Urinary bladder (tissue), 4 donors: ENCODE results near the gene TBC1D10A. TPM values are rescaled to one million over a fixed set of nuclear protein-coding genes. Genes with fewer than 3 reads are reported as not detected.

Experiments
- DNase-seq: peaks from one replicate; pipeline ENCODE4 v3.0.0-alpha.2; 2015; ENCODE audit errors: extremely low spot score
- H3K27ac ChIP-seq: one replicate; pipeline ENCODE4 v1.5.1; 2013; ENCODE audit warnings: low read depth, mild to moderate bottlenecking, moderate library complexity
- H3K36me3 ChIP-seq: one replicate; pipeline ENCODE4 v1.6.1; 2013; ENCODE audit warnings: mild to moderate bottlenecking, moderate library complexity; ENCODE audit not compliant: insufficient read depth
- H3K4me1 ChIP-seq: one replicate; pipeline ENCODE4 v1.6.1; 2013; ENCODE audit warnings: mild to moderate bottlenecking, moderate library complexity; ENCODE audit not compliant: insufficient read depth
- H3K4me3 ChIP-seq: one replicate; pipeline ENCODE4 v1.5.1; 2013; ENCODE audit warnings: low read depth, low read length
- WGBS: extraction: QIAGEN DNeasy Blood & Tissue Kit; methylation state at CpG from one replicate; pipeline ENCODE4 v1.1.7; 2013; 5-methylcytosine and 5-hydroxymethylcytosine counted together
- polyA plus RNA-seq: library from polyadenylated mRNA; stranded (reverse); fragments of 200-250 nt; gene quantifications from one replicate; pipeline ENCODE4 v1.2.3, GENCODE V29; 2013
- total RNA-seq: library from RNA; depleted of rRNA; stranded (reverse); fragments of >200 nt; gene quantifications from one replicate; pipeline ENCODE4 v1.2.3, GENCODE V29; 2014
- donor health status: healthy with polysubstance abuse.
- donor health status: healthy.

The TBC1D10A gene
- total and polyA plus RNA-seq, 2 donors: 8.4 to 31.7 TPM

- 86% methylated on average over 8 of the region's 8 CpGs for WGBS
- no peak for DNase-seq
- no peaks in the 10 kb centered on the region for H3K4me1 ChIP-seq
- no peaks in the 10 kb centered on the region for H3K36me3 ChIP-seq
- no peak overlapping the region for H3K27ac ChIP-seq
- no peak overlapping the region for H3K4me3 ChIP-seq
These were observed 65.6 kb downstream of the TBC1D10A start for GRCh38 chr22:30261134-30261533.

GRCh38 chr22:30260682-30261081 lies 66.1 kb downstream of the TBC1D10A start:
- no peaks in the 10 kb centered on the region for H3K36me3 ChIP-seq
- WGBS: 86% methylated on average over 8 of the region's 8 CpGs
- no peaks in the 10 kb centered on the region for H3K4me1 ChIP-seq
- no peak overlapping the region for H3K4me3 ChIP-seq
- no peak overlapping the region for H3K27ac ChIP-seq
- DNase-seq: no peak

- no peak overlapping the region for H3K27ac ChIP-seq
- 91% methylated on average over 11 of the region's 11 CpGs for WGBS
- DNase-seq: no peak
- no peaks in the 10 kb centered on the region for H3K4me1 ChIP-seq
- no peaks in the 10 kb centered on the region for H3K36me3 ChIP-seq
- no peak overlapping the region for H3K4me3 ChIP-seq
These were observed 66.5 kb downstream of the TBC1D10A start for GRCh38 chr22:30260276-30260675.

- DNase-seq: no peak
- H3K4me1 ChIP-seq: no peaks in the 10 kb centered on the region
- no peak overlapping the region for H3K27ac ChIP-seq
- no peaks in the 10 kb centered on the region for H3K36me3 ChIP-seq
- H3K4me3 ChIP-seq: no peak overlapping the region
- 65% methylated on average over 6 of the region's 6 CpGs for WGBS
These were observed 72.4 kb downstream of the TBC1D10A start for GRCh38 chr22:30254314-30254713.

- peak; percentile 77 for DNase-seq
- no peaks in the 10 kb centered on the region for H3K36me3 ChIP-seq
- no peak overlapping the region for H3K27ac ChIP-seq
- no peak overlapping the region for H3K4me3 ChIP-seq
- 23% methylated on average over 22 of the region's 22 CpGs for WGBS
- H3K4me1 ChIP-seq: no peaks in the 10 kb centered on the region
These were observed 73.4 kb downstream of the TBC1D10A start for GRCh38 chr22:30253205-30253852.

GRCh38 chr22:30252411-30253204 lies 74.1 kb downstream of the TBC1D10A start:
- Histone ChIP-seq H3K36me3 (no peaks in the 10 kb centered on the region), H3K27ac (no peak overlapping the region), H3K4me1 (no peaks in the 10 kb centered on the region), H3K4me3 (no peak overlapping the region)
- no peak for DNase-seq
- WGBS: 69% methylated on average over 22 of the region's 22 CpGs

GRCh38 chr22:30251711-30252110 lies 75.0 kb downstream of the TBC1D10A start:
- Histone ChIP-seq H3K4me3 (no peak overlapping the region), H3K36me3 (no peaks in the 10 kb centered on the region), H3K4me1 (no peaks in the 10 kb centered on the region), H3K27ac (no peak overlapping the region)
- WGBS: 71% methylated on average over 10 of the region's 10 CpGs
- no peak for DNase-seq

GRCh38 chr22:30250661-30251267 lies 76.0 kb downstream of the TBC1D10A start:
- Histone ChIP-seq H3K4me1 (no peaks in the 10 kb centered on the region), H3K4me3 (no peak overlapping the region), H3K36me3 (no peaks in the 10 kb centered on the region), H3K27ac (no peak overlapping the region)
- no peak for DNase-seq
- WGBS: 79% methylated on average over 12 of the region's 12 CpGs

- 93% methylated on average over 3 of the region's 3 CpGs for whole genome bisulfite sequencing
- DNase-seq: no peak
- H3K27ac ChIP-seq: no peak overlapping the region
- no peak overlapping the region for H3K4me3 ChIP-seq
- H3K36me3 ChIP-seq: no peaks in the 10 kb centered on the region
- H3K4me1 ChIP-seq: no peaks in the 10 kb centered on the region
These were observed 76.6 kb downstream of the TBC1D10A start for GRCh38 chr22:30250039-30250565.

- no peak overlapping the region for H3K4me3 ChIP-seq
- DNase-seq: no peak
- no peaks in the 10 kb centered on the region for H3K36me3 ChIP-seq
- WGBS: 64% methylated on average over 27 of the region's 27 CpGs
- H3K27ac ChIP-seq: no peak overlapping the region
- H3K4me1 ChIP-seq: no peaks in the 10 kb centered on the region
These were observed 77.4 kb downstream of the TBC1D10A start for GRCh38 chr22:30249049-30250038.

GRCh38 chr22:30248484-30248883 lies 78.3 kb downstream of the TBC1D10A start:
- Histone ChIP-seq H3K4me3 (no peak overlapping the region), H3K27ac (no peak overlapping the region), H3K4me1 (no peaks in the 10 kb centered on the region), H3K36me3 (no peaks in the 10 kb centered on the region)
- DNase-seq: no peak
- WGBS: 60% methylated on average over 6 of the region's 6 CpGs

GRCh38 chr22:30247974-30248373 lies 78.8 kb downstream of the TBC1D10A start:
- H3K36me3 ChIP-seq: no peaks in the 10 kb centered on the region
- 73% methylated on average over 12 of the region's 12 CpGs for WGBS
- H3K4me3 ChIP-seq: no peak overlapping the region
- no peaks in the 10 kb centered on the region for H3K4me1 ChIP-seq
- H3K27ac ChIP-seq: no peak overlapping the region
- no peak for DNase-seq

- 83% methylated on average over 11 of the region's 11 CpGs for WGBS
- DNase-seq: no peak
- Histone ChIP-seq H3K4me1 (no peaks in the 10 kb centered on the region), H3K36me3 (no peaks in the 10 kb centered on the region), H3K27ac (no peak overlapping the region), H3K4me3 (no peak overlapping the region)
These were observed 79.2 kb downstream of the TBC1D10A start for GRCh38 chr22:30247561-30247960.
